HG03442 (cell line): ENCODE measurements around the gene PIGS.
"Not testable (repeated sequence)": the region's sequence is repeated elsewhere in the genome, so short reads cannot be mapped to it uniquely, and the experiment has no call there.

Source experiments
- ATAC-seq: cut with Tn5 transposase; IDR thresholded peaks from one replicate; pipeline ENCODE4 v1.9.1; 2021; ENCODE audit warnings: mild to moderate bottlenecking, moderate library complexity; ENCODE audit not compliant: unreplicated experiment

Gene PIGS

DNA sequence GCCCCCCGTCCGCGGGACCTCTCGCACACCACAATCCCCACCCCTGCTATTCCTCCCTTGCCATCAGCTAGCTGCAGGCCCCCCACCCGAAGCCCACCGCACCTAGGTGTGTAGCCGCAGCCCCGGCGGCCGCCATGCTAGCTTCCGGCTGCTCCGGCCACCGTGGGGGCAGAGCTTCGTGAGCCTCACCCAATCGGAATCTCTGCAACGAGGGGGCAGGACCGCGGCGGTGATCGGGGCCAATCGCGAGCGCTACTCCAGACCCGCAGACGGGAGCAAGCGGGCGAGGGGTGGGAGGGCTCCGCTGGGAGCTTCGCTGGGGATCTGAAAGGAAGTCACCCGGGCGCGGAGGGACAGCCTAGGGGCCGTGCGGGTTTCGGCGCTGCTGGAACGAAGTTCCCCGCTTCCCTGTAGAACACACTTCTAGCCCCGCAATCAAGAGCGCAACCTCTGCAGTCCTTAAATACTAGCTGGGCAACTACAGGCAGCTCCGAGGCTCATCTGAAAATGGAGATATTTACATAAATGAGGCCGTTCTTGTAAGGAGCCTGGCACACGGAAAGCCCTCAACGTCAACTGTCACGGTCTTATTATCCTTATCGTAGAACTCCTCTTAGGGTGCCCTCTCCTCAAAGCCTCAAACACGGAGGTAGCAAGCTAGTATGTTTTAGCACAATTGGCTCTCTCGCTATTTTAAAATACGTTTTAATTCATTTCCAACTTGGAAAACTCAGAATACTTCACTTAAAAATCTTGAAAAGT is at the start of gene PIGS:
TSS of gene PIGS (minus strand) at position 164 of the 762 bp plus-strand sequence. CDS start at position 136, 28 bp downstream.
- ATAC-seq = peak; percentile 82

DNA sequence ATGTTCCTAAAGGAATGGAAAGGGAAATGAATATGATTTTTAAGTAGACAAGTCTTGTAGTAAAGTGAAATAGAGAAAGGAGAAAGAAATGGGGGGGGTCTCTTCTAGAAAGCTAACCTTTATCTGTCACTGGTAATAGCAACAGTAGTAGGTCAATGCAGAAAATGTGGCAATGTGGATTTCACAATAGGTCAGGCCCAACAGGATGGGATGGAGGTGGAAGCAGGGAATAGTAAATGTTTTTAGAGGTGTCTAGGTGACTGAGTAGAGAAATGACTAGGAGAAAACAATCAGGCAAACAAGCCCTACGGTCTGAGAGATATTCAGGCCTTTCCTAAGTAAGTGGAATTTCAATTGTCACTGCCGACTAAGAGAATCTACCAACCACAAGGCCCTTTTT is 48.7 kb upstream of the PIGS start:
- ATAC-seq = no peak

DNA sequence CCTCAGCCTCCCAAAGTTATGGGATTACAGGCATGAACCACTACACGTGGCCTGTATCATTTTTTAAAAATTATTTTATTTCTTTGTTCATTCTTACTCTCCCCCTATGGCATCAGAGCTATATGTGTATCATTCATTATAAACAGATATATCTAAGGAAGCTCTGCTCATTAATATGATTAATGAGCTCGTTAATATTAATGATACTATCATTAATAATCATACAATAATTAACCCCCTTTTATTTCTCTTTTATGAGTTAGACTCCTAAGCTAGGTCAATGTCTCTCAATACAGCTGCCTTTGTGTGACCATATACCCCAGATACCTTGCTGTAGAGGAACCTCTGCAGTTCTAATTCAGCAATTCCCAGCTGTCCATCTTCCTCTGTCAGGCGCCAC is 47.1 kb upstream of the PIGS start:
- no peak for ATAC-seq

DNA sequence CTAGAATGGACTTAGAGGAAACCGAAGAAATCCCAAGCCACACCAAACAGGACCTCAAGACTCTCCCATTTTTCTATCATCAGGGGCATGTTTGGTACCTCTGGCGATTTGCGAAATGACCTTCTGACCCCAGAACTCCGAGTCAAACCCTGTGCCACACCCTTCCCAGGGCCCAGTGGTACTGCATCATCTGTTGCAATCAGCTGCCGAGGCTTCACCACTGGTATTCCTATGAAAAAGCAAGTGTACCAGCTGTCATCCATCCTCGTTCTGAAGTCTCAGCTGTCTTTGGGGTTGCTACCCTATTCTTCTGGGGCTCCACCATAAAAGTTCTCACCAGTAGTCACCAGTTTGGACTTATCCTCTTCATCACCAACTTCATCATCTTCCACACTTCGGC is 45.0 kb upstream of the PIGS start:
- ATAC-seq = no peak

DNA sequence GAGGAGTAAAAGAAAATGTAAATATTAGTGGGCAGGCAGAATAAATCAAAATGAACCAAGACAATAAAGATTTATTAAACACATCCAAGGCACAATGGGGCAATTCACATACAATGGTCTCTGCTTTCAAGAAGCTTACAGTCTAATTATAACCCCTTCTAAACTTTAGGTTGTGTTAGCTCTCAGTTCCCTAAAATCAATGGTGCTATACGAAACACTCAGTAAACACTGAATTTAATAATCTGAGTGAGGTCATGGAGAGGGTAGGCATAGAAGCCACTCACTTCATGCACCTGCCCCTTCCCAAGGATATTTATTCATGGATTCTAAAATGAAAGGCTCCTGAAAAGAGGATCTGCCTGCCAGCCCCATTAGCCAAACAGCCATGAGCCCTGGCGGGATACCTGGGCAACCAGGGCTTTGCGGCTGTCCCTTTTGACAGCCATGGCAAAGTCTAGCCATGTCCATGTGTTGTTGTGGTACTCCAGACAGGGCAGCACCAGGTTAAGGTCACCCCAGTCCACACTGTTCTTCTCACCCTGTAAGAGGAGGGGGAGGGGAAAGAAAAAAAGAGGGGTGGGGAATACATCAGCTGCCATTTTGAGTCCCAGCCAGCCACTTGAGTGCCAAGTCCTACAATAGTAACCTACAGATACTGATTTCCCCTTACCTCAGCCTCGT is 44.1 kb upstream of the PIGS start:
- no peak for ATAC-seq

DNA sequence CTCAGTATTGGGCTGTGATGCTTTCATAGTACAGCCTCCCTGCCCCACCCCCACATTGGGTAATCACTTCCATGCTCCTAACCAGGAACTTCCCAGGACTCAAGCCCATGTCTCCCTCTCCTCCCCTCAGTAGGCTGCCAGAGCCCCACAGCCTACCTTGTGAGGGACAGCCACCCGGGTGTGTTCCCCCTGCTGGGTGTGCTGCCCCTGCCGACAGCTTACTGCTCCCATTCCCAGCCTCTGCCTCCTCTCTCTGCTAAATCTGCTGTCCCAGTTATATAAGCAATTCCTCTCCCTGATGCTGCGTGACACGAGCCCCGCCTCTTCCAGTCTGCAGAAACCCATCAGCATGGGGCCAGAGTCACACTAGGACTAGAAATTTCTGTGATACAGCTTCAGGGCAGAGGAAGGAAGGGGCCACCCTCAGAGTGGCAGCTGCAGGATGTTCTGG is 42.6 kb upstream of the PIGS start, which contains the start of gene RSKR:
TSS of gene RSKR (minus strand) at position 255 of the 451 bp plus-strand sequence. CDS start at position 231, 24 bp downstream.
- ATAC-seq = no peak

DNA sequence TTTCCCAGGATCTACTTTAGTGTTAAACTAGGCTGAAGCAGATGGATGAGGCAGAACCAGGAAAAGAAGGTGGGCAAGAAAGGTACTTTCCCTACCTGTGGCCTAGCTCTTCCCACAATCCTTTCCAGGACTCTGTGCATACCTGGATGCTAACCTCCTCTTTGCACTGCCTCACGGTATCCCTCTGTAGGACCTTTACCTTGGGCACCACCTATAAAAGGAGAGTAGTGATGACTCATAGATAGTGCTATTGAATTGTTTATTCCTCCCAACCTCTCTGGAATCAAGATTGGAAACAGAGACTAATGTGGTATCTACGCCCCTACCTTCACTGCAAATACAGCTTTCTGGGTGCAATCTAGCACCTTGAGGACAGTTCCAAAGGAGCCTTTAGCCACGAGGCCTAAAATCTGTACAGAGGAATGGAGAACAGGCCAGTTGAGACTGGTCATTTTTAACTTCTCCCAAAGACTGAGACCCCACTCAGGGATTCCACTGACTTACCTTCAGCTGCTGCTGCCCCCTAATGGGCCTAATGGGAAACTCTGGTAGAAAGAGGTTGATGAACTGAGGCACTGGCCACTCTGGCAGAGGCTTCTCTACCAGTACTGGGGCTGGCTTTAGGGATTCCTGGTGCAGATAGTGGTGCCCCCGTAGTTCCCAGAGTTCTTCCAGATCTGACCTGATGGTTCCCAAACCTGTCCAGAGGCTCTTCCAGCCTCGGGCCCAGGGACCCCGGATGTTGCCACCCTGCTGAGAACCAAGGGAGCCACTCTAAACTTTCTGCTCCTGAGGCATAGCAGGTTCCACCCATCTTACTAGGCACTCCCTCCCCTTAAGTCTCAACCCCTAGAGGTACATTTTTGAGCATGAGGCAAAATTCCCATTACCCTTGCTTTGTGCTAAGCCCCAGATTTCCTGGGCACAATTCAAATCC is 41.9 kb upstream of the PIGS start:
- no peak for ATAC-seq

DNA sequence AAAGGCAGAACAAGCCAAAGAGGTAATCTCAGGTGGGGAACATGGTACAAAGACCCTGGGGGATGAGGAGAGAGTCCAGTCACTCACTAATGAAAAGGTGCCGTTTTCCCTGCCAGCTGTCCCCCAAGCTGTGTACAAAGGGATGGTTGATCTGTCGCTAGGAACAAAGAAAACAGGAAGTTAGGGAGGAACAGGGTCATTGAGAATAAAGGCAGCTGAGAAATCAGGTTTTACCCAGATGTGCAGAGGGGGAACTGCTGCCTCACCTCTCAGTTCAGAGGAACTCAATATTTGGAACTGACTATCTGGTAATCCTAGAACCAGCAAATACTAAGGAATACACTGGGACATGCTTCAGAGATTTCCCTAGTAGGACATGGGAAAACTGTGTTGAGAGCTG is 41.2 kb upstream of the PIGS start:
- no peak for ATAC-seq

DNA sequence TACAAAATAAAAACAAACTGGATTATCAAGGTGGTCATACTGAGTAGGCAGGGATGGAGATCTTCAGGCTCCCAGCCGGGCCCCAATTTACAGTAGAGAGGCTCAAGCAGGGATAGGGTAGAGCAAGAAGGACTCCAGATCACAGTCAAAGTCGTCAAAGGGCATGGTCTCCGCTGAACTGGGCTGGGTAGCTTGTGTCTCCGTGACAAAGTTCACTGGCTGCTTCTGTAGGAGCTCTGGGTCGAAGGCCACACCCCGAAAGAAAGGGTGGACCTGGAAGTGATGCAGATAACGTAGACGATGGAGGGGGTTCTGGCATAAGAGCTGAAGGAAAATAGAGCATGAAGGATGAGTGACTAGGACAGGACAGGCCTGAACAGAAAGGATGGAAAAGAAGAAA is 39.1 kb upstream of the PIGS start:
- ATAC-seq = no peak

DNA sequence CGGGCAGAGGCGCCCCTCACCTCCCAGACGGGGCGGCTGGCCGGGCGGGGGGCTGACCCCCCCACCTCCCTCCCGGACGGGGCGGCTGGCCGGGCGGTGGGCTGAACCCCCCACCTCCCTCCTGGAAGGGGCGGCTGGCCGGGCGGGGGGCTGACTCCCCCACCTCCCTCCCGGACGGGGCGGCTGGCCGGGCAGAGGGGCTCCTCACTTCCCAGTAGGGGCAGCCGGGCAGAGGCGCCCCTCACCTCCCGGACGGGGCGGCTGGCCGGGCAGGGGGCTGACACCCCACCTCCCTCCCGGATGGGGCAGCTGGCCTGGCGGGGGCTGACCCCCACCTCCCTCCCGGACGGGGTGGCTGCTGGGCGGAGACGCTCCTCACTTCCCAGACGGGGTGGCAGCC is 32.7 kb upstream of the PIGS start:
- not testable (repeated sequence) for ATAC-seq

DNA sequence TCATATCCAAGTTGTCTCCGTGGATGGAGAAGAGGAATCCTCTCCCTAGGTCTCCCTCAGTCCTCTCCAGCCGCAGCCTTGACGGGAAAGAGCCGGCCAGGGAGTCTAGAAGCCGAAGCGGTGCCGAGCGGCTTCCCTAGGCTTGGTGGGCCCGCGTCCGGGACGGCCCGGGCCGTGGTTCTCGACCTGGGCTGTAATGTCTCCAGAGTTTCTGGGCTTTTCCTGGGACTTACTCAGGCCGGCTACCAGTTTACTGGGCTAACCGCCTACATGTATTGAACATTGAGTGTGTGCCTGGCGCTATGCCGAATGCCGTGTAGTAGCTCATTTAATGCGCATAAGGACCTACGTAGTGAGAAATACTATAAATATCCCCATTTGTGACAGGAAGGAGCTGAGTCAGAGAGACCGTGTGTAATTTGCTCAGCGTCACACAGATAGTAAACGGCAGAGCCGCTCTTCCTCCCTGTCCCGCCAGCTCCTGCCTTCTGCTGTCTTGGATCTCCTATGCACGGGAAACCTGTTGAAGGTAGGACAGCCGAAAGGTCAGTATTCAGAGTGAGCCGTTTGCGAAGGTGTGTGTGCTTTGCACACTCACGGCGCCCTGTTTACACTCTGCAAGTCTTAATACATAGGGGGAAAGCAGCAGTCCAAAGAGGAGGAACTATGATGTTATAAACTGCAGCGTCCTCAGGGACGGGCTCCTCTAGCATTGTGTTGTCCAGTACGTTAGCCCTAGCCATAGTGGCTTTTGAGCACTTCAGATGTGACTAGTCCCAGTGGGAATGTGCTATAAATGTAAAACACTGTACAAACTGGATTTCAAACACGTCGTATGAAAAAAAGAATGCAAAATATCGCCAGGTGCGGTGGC is 28.2 kb upstream of the PIGS start:
- peak; percentile 52 for ATAC-seq

DNA sequence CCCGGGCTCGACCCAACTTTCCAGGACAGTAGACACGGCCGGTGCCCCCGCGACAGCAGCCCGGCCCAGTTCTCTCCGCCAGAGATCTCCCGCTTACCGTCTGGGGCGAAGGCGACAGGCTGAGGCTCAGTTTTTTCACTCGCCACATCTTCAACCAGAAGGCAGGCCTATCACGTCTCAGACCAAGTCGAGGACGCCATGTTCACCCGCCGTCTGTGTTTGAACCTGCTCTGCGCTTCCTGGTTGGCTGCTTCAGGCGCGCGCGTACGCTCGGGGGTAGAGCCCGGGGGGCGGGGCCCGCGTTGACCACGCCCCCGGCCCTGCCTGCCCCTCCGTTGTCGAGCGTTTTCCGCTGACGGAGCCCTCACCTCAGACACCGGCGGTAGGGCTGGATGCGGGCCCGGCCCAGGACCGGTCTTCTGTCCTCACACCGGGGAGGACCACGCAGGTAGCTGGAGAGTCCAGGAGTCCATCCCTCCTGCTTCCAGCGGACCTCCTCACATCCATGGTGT is 27.5 kb upstream of the PIGS start, which contains the start of gene SPAG5:
TSS of gene SPAG5 (minus strand) at position 227 of the 512 bp plus-strand sequence. CDS start at position 148, 79 bp downstream.
- ATAC-seq = peak; percentile 77

DNA sequence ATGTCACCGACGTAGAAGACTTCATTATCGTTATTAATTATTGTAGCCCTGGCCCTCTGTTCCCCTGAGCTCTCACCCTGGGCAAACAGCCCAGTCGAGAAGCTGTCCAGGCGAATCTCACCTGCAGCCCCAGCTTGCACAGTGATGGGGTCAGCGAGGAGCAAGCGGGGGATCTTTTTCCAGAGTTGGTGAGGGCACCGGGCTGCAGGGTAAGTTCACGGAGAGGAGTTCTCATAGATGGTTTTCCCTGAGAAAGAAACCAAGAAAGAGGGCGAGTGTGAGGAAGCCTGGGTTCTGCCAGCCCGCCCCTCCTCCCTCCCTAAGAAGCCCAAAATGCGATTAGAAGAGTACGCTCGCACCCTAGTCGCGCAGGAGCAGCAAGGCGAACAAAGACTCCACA is 27.1 kb upstream of the PIGS start:
- no peak for ATAC-seq

DNA sequence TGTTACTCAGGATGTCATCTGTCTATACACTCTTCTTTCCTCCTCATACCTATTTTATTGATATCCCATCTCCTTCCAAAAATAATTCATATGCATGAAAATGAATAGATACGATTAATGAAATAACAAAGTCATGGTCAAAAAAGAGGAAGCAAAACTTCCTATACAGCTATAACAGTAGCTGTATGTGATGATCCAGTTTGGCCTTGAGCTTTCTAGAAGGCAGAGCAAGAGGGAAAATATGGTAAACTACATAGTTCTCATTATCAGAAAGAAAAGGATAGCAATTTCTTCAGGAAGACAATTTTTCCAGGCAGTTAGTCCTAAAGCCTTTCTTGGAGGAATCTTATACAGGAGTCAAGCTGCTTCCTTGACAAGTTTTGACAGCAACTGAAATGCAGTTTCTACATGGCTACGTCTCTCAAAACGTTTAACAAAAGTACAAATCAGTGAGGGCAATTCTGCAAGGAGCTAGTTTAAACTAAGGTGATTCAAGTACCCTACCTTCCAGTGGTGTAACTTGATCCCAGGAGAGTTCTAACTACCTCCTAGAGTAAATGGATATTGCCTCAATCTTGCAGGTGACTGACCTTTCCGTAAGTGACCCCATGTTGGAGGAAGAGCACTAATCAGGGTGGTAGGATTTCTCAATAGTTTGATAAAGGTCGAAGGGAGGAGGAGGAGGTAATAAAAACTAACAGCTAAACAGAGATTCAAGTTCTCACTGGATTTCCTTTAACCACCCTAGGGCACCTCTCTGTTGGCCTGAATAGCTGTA is 26.5 kb upstream of the PIGS start:
- ATAC-seq = no peak

DNA sequence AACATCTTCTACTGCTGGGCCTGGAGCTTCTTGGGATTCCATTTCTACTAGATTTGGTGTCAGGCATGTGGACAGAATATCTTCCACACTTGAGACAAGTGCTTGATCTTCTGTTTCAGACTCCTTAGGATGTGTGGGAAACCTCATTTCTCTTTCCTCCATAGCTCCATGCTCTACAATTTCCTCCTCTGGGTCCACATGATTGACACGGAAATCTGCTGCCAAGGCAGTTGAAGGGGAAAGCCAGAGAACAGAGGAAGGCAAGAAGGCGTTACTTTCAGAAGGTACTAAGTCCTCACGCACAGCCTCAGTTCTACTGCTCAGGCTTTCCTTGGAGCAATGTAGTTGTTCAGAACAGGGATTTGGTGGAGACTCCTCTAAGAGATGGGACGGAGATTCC is 20.9 kb upstream of the PIGS start:
- ATAC-seq = no peak

DNA sequence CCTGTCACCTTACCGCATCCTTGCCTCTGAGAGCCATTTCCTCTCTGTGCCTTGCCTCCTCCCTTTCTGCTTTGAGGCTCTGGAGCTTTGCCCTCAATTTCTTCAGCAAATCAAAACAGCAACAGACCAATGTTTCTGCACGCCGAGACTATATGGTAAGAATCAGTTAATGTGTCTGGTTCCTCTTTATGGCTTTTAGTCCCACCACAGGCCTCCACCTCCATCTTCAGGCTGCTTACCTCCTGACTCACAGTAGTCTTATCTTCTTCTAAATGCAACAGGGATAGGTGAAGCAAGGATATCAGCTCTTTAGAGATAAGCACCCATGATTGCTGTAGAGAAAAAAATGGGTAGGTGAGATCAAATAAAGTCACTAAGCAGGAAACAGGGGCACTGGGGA is 14.5 kb upstream of the PIGS start:
- no peak for ATAC-seq

DNA sequence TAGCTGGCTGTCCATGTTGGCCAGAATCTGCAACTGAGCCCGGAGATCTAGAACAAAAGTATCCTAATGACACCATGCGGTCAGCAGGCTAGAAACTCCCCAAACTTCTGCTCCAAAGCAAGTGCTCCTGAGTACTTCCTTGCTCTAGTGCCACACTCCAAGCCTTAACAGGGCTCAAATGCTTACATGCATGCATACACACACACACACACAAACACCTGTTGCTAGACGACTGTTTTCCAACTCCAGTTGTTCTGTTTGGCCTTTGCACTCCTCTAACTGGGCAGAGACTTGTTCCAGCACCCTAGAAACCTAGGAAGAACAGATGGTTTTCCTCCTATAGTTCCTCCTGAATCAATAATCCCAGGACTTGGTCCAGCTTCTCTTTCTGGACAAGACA is 13.1 kb upstream of the PIGS start:
- no peak for ATAC-seq

DNA sequence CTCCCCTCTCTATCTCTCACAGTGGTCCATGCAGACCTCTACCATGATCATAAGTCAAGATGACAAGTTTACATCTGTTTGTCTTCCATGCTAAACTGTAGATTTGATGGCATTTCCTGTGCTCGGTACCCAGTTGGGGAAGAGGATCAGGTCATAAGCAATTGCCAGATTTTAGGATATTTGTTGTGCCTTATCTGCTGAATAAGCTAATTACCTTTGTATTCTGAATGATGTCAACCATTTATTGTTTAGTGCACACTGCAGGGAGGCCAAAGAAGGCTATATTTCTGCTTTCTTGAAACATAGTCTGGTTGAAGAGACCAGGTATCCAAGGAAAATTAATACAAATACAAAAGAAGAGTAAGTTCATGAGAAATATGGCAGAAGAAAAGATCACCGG is 11.2 kb upstream of the PIGS start:
- no peak for ATAC-seq

DNA sequence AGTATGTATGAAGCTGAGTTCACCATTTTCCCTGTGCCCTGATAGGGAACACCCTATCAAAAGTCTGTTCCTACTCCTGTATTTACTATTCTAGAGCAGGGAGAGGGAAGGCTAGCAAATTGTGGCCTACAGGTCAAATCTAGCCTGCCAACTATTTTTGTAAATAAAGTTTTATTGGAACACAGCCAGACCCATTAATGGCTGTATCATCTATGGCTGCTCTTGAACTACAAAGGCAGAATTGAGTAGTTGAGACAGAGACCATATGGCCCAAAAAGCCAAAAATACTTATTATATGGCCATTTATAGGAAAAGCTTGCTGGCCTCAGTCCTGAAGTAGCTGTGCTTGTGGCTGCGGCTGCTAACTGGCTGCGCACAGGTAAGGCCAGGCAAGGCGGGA is 9.6 kb upstream of the PIGS start:
- ATAC-seq = no peak
